ENCODE results near the gene ACRBP.

ACRBP gene

GRCh38 chr12:6667559-6668210 is 20.5 kb upstream of the ACRBP start:
- in situ Hi-C loops (cut with MboI; ENCODE audit: low pct_unique_long_range_greater_than_20kb, low sequenced_read_pairs, unreplicated experiment) = no loop called here
- TF ChIP-seq, protein P1, sequence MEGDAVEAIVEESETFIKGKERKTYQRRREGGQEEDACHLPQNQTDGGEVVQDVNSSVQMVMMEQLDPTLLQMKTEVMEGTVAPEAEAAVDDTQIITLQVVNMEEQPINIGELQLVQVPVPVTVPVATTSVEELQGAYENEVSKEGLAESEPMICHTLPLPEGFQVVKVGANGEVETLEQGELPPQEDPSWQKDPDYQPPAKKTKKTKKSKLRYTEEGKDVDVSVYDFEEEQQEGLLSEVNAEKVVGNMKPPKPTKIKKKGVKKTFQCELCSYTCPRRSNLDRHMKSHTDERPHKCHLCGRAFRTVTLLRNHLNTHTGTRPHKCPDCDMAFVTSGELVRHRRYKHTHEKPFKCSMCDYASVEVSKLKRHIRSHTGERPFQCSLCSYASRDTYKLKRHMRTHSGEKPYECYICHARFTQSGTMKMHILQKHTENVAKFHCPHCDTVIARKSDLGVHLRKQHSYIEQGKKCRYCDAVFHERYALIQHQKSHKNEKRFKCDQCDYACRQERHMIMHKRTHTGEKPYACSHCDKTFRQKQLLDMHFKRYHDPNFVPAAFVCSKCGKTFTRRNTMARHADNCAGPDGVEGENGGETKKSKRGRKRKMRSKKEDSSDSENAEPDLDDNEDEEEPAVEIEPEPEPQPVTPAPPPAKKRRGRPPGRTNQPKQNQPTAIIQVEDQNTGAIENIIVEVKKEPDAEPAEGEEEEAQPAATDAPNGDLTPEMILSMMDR (IDR thresholded peaks at IDR 0.05; ENCODE audit: extremely low read depth, insufficient read depth, missing control alignments) = peak; percentile 28
- DNase-seq (ENCODE audit: low spot score) = no peak

GRCh38 chr12:6666211-6666610 is 19.0 kb upstream of the ACRBP start:
- TF ChIP-seq, protein P1 (IDR thresholded peaks at IDR 0.05; ENCODE audit: extremely low read depth, insufficient read depth, missing control alignments) = no peak
- in situ Hi-C loops (cut with MboI; ENCODE audit: low pct_unique_long_range_greater_than_20kb, low sequenced_read_pairs, unreplicated experiment) = no loop called here

GRCh38 chr12:6664902-6665301 is 17.7 kb upstream of the ACRBP start:
- in situ Hi-C loops (cut with MboI; ENCODE audit: low pct_unique_long_range_greater_than_20kb, low sequenced_read_pairs, unreplicated experiment) = no loop called here
- TF ChIP-seq, protein P1 (IDR thresholded peaks at IDR 0.05; ENCODE audit: extremely low read depth, insufficient read depth, missing control alignments) = no peak
- DNase-seq (ENCODE audit: low spot score) = no peak

More at GRCh38 chr12:6666211-6666610, 19.0 kb upstream of the ACRBP start:
- DNase-seq (ENCODE audit: low spot score) = no peak

DNA sequence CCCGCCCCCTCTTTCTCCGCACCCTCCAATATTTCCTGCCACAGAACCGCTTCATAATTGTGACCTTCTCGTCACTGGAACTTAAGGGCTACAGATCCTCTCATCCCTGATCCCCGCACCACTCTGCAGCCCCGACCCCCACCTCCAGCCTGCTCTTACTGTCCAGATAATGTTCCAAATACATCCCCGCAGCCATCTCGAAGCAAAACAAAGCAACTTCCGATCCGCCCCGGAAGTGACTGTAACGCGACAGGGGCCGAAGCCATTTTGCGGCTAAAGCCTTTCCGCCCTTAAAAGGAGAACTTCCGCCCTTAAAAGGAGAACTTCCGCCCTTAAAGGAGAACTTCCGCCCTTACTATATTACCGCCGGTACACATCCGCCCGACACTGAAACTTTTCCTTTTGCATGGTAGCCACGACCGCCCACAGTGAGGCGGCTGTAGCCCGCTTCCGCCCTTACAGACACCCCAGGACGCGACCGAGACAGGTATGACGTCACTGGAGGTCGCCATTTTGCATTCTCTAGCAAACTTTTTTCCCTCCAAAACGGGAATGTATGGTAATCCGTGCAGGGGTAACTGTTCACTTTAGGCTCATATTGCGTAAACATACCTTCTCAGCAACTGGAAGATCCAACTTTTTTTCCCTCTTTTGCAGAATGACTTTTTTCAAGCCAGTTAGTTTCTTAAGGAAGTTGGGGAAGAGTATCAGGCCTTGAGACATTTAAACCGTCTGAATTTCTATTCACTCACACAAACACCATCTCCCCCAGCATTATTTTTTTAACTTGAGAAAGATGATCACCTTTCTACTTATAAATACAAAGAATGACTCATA is 15.9 kb upstream of the ACRBP start, which contains the start of gene ING4:
Gene ING4, minus strand, starts transcription at position 214 of the 837 bp plus-strand sequence. Its CDS starts 18 bp downstream, at position 196.
- in situ Hi-C loops (cut with MboI; ENCODE audit: low pct_unique_long_range_greater_than_20kb, low sequenced_read_pairs, unreplicated experiment) = no loop called here
- DNase-seq (ENCODE audit: low spot score) = peak; percentile 97
- TF ChIP-seq, protein P1 (IDR thresholded peaks at IDR 0.05; ENCODE audit: extremely low read depth, insufficient read depth, missing control alignments) = no peak

- in situ Hi-C loops (cut with MboI; ENCODE audit: low pct_unique_long_range_greater_than_20kb, low sequenced_read_pairs, unreplicated experiment) = no loop called here
- TF ChIP-seq, protein P1 (IDR thresholded peaks at IDR 0.05; ENCODE audit: extremely low read depth, insufficient read depth, missing control alignments) = no peak
- no peak for DNase-seq (ENCODE audit: low spot score)
Observed at GRCh38 chr12:6662602-6662905, 15.3 kb upstream of the ACRBP start.

DNA sequence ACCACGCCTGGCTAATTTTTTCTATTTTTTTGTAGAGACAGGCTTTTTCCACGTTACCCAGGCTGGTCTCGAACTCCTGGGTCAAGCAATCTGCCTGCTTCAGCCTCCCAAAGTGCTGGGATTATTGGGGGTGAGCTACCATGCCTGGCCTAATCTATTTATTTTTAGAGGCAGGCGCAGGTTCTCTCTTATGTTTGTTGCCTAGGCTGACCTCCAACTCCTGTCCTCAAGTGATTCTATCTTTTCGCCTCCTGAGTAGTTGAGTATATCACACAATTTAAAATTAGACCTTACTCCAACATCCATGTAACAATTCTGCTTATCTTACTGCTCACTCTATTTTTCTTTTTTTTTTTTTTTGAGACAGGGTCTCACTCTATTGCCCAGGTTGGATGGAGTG is 6.8 kb upstream of the ACRBP start:
- TF ChIP-seq, protein P1 (IDR thresholded peaks at IDR 0.05; ENCODE audit: extremely low read depth, insufficient read depth, missing control alignments) = no peak
- DNase-seq (ENCODE audit: low spot score) = no peak
- in situ Hi-C loops (cut with MboI; ENCODE audit: low pct_unique_long_range_greater_than_20kb, low sequenced_read_pairs, unreplicated experiment) = no loop called here
